CD4-positive, alpha-beta memory T cell (primary cell): Measurements from ENCODE around the gene CCDC83. TPM values are rescaled to one million over a fixed set of nuclear protein-coding genes. Genes with fewer than 3 reads are reported as not detected.
A peak's percentile ranks its signal among the peaks of the same experiment; 100 is the strongest.

ENCODE experiments used
- CTCF ChIA-PET: fragments of 350-600 bp; sonication (Branson Sonifier 250); formaldehyde crosslinking; loops from one replicate; lab custom pipeline; 2021; ENCODE audit warnings: inconsistent platforms; ENCODE audit not compliant: partially characterized antibody; lab: Charles Lee
- POLR2A ChIA-PET: fragments of 350-600 bp; sonication (Branson Sonifier 250); formaldehyde crosslinking; loops from one replicate; lab custom pipeline; 2021; ENCODE audit not compliant: partially characterized antibody; lab: Charles Lee
- DNase-seq, 5 donors: peaks; one replicate each; pipeline versions ENCODE4 v3.0.0 to v3.0.0-alpha.2; 2020 to 2022; ENCODE audit warnings: mixed read lengths in 1 of 5
- H3K27ac ChIP-seq: one replicate; pipeline ENCODE4 v1.7.0; 2013; ENCODE audit warnings: low read depth, low read length
- H3K27me3 ChIP-seq: 2 replicates; pipeline ENCODE4 v1.7.0; 2013; ENCODE audit warnings: mild to moderate bottlenecking, low read length, moderate library complexity; ENCODE audit not compliant: insufficient read depth
- H3K36me3 ChIP-seq: 2 replicates; pipeline ENCODE4 v1.7.0; 2013; ENCODE audit warnings: mild to moderate bottlenecking, low read length, moderate library complexity; ENCODE audit not compliant: insufficient read depth
- H3K4me1 ChIP-seq: 2 replicates; pipeline ENCODE4 v1.7.0; 2013; ENCODE audit warnings: mild to moderate bottlenecking, low read length, moderate library complexity; ENCODE audit not compliant: insufficient read depth
- H3K4me3 ChIP-seq, 2 donors: one replicate each; pipeline ENCODE4 v1.7.0; 2013; ENCODE audit warnings: low read length in 2 of 2, mild to moderate bottlenecking in 1 of 2
- H3K9me3 ChIP-seq, 2 donors: one replicate each; pipeline ENCODE4 v1.7.0; 2013; ENCODE audit warnings: low read length in 2 of 2, control low read depth in 1 of 2; ENCODE audit not compliant: control insufficient read depth in 1 of 2
- H3K27ac Mint-ChIP-seq, 7 donors: one replicate each; pipeline ENCODE4 v1.8.0; 2020 to 2021; ENCODE audit warnings: mixed read lengths in 7 of 7, mild to moderate bottlenecking in 6 of 7, inconsistent platforms in 3 of 7, moderate library complexity in 3 of 7
- H3K27me3 Mint-ChIP-seq, 2 donors: one replicate each; pipeline ENCODE4 v1.8.0; 2020 to 2021; ENCODE audit warnings: mixed read lengths in 2 of 2
- H3K36me3 Mint-ChIP-seq, 2 donors: one replicate each; pipeline ENCODE4 v1.8.0; 2020 to 2021; ENCODE audit warnings: mixed read lengths in 2 of 2, inconsistent platforms in 1 of 2, mild to moderate bottlenecking in 1 of 2
- H3K4me1 Mint-ChIP-seq, 4 donors: one replicate each; pipeline ENCODE4 v1.8.0; 2020 to 2021; ENCODE audit warnings: mixed read lengths in 4 of 4, mild to moderate bottlenecking in 1 of 4
- H3K4me3 Mint-ChIP-seq, 8 donors: one replicate each; pipeline ENCODE4 v1.8.0; 2020 to 2021; ENCODE audit warnings: mixed read lengths in 8 of 8, mild to moderate bottlenecking in 7 of 8, moderate library complexity in 6 of 8, inconsistent platforms in 3 of 8
- H3K9me3 Mint-ChIP-seq, 8 donors: one replicate each; pipeline ENCODE4 v1.8.0; 2020 to 2021; ENCODE audit warnings: mixed read lengths in 8 of 8, mild to moderate bottlenecking in 5 of 8, inconsistent platforms in 3 of 8, moderate library complexity in 1 of 8
- intact Hi-C: fragments of 100-400 bp; cut with micrococcal nuclease; formaldehyde crosslinking; loops from one replicate; pipeline ENCODE4 v1.15.1; 2023
- polyA plus RNA-seq, 2 donors: library from polyadenylated mRNA; unstranded; fragments of 300-500 nt; fragmentation: Illumina TruSeq; gene quantifications; one replicate each; pipeline ENCODE4 v1.2.3, GENCODE V29; 2021
- total RNA-seq, 2 experiments: library from RNA; stranded (reverse); gene quantifications; one replicate each; pipeline ENCODE4 v1.2.3, GENCODE V29; 2021

CCDC83 gene
- total and polyA plus RNA-seq, 4 experiments from 2014 or later, result not detected

DNA sequence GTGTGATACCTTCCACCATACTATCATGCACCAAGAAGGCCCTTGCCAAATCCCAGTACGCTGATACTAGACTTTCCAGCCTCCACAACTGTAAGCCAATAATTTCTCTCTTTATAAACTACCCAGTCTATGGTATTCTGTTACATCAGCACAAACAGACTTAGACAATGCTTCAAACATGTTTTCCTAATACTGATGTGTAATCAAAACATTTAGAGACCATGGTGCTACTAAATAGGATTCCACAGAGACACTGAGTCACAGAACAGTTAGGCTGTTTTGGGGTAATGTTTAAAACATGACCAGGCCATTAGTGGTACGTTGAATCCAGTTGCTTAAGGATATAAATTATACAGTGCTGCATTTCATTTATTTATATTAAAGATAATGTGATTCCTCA lies 110.0 kb downstream of the CCDC83 start:
- Mint-ChIP-seq H3K4me3 (no peak overlapping the region), H3K4me1 (peaks cover 9 to 26% (median 21%) of the 10 kb centered on the region in 4 donors)

DNA sequence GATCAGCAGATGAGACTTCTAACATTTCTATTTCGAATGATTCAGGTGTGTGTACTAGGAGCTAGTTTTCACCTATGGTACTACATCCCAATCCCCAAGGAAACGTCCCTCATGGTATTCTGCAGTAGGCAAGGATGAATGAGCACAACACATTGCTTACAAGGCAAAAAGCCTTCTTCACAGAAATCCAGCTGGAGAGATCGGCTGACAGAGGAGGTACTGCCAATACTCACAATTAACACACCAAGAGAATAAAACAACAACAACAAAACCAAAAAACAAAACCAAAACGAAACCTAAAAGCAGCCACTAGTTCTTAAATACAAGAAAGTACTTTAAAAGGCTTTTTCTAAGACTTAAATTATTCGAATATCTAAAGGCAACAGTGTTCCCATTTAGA lies 112.3 kb downstream of the CCDC83 start:
- Histone ChIP-seq H3K4me3 (no peak overlapping the region), H3K36me3 (peaks cover 55% of the 10 kb centered on the region), H3K9me3 (no peaks in the 10 kb centered on the region), H3K27me3 (no peaks in the 10 kb centered on the region), H3K27ac (no peak overlapping the region), H3K4me1 (no peaks in the 10 kb centered on the region)
- no peak overlapping the region for H3K4me3 Mint-ChIP-seq
- H3K27me3 Mint-ChIP-seq, result no peaks in the 10 kb centered on the region
- peaks cover 12 to 24% (median 20%) of the 10 kb centered on the region in 4 donors for H3K4me1 Mint-ChIP-seq
- peaks cover 54 to 72% of the 10 kb centered on the region in 2 donors for H3K36me3 Mint-ChIP-seq
- H3K9me3 Mint-ChIP-seq, result no peaks in the 10 kb centered on the region
- POLR2A ChIA-PET, result no interaction called here
- peak overlapping the region in 4 of 7 donors; percentile 9 to 73 (median 44) for H3K27ac Mint-ChIP-seq
- intact Hi-C loops, result no loop called here
- CTCF ChIA-PET, result no interaction called here
- DNase-seq, result no peak

More for the DNA sequence above, 110.0 kb downstream of the CCDC83 start:
- CTCF ChIA-PET, result no interaction called here
- Histone ChIP-seq H3K36me3 (peaks cover 46% of the 10 kb centered on the region), H3K4me3 (no peak overlapping the region), H3K27ac (no peak overlapping the region), H3K9me3 (no peaks in the 10 kb centered on the region), H3K4me1 (no peaks in the 10 kb centered on the region), H3K27me3 (no peaks in the 10 kb centered on the region)
- POLR2A ChIA-PET, result no interaction called here
- H3K36me3 Mint-ChIP-seq, result peaks cover 63 to 80% of the 10 kb centered on the region in 2 donors
- DNase-seq, result no peak
- intact Hi-C loops, result no loop called here
- H3K27me3 Mint-ChIP-seq, result no peaks in the 10 kb centered on the region
- H3K27ac Mint-ChIP-seq, result peak overlapping the region in 2 of 7 donors; percentile 47 to 48
- H3K9me3 Mint-ChIP-seq, result no peaks in the 10 kb centered on the region

Other genes with a start within 250 kb of the CCDC83 start
- gene DLG2, start 228.0 kb upstream of the CCDC83 start, total RNA-seq, result 1 to 10 TPM; 2.7 TPM
- 1 to 10 TPM in 1 of 2 donors, under 1 TPM in 1; 0.78 to 1.1 TPM for gene DLG2, start 228.0 kb upstream of the CCDC83 start, polyA plus RNA-seq
- 10 to 100 TPM; 40.9 to 46.8 TPM for gene TMEM126B, start 226.8 kb upstream of the CCDC83 start, total RNA-seq
- gene TMEM126B, start 226.8 kb upstream of the CCDC83 start, polyA plus RNA-seq, result 10 to 100 TPM; 66.6 to 73.4 TPM
- 10 to 100 TPM; 17.4 to 17.5 TPM for gene TMEM126A, start 207.4 kb upstream of the CCDC83 start, total RNA-seq
- 10 to 100 TPM; 67.2 to 70.0 TPM for gene TMEM126A, start 207.4 kb upstream of the CCDC83 start, polyA plus RNA-seq
- gene CREBZF, start 190.3 kb upstream of the CCDC83 start, total RNA-seq, result 100 to 1,000 TPM; 103 to 105 TPM
- gene CREBZF, start 190.3 kb upstream of the CCDC83 start, polyA plus RNA-seq, result 10 to 100 TPM in 1 of 2 donors, 1 to 10 TPM in 1; 7.6 to 13.7 TPM
- under 1 TPM; 0.22 to 0.70 TPM for gene CCDC89, start 169.2 kb upstream of the CCDC83 start, total RNA-seq
- gene CCDC89, start 169.2 kb upstream of the CCDC83 start, polyA plus RNA-seq, result not detected
- 10 to 100 TPM; 35.5 to 35.7 TPM for gene SYTL2, start 44.2 kb upstream of the CCDC83 start, total RNA-seq
- gene SYTL2, start 44.2 kb upstream of the CCDC83 start, polyA plus RNA-seq, result 10 to 100 TPM in 1 of 2 donors, 1 to 10 TPM in 1; 3.9 to 21.0 TPM
- gene PICALM, start 213.7 kb downstream of the CCDC83 start, total RNA-seq, result 100 to 1,000 TPM; 127 to 138 TPM
- gene PICALM, start 213.7 kb downstream of the CCDC83 start, polyA plus RNA-seq, result 10 to 100 TPM; 15.3 to 26.3 TPM